Body of pancreas (tissue), 4 donors: ENCODE data around the gene SLC22A15. TPM values are rescaled to one million over a fixed set of nuclear protein-coding genes. Genes with fewer than 3 reads are reported as not detected.

ENCODE experiments used
- ATAC-seq: fragments of 150-250 bp; one replicate; pipeline ENCODE4 v1.9.1; 2016
- DNase-seq, 4 donors: peaks; one replicate each; pipeline ENCODE4 v3.0.0-alpha.2; 2019
- H3K27ac ChIP-seq, 4 donors: fragments of 200-600 bp; sonication (generic); 1 replicate in 3 of 4; 2 replicates in 1 of 4; pipeline versions ENCODE4 v1.5.1 to v1.6.1; 2016 to 2019; ENCODE audit warnings: mild to moderate bottlenecking in 1 of 4, mixed read lengths in 1 of 4, moderate library complexity in 1 of 4
- H3K27me3 ChIP-seq, 2 donors: fragments of 200-600 bp; sonication (generic); one replicate each; pipeline ENCODE4 v1.6.0; 2016; ENCODE audit warnings: mild to moderate bottlenecking in 1 of 2
- H3K36me3 ChIP-seq, 2 donors: fragments of 200-600 bp; sonication (generic); replicated peaks in 1 of 2; 2 replicates each; pipeline ENCODE4 v1.5.1; 2016; ENCODE audit warnings: low read depth in 2 of 2; ENCODE audit not compliant: insufficient read depth in 1 of 2
- H3K4me1 ChIP-seq: fragments of 200-600 bp; sonication (generic); one replicate; pipeline ENCODE4 v1.6.0; 2016
- H3K4me3 ChIP-seq, 2 donors: fragments of 200-600 bp; sonication (generic); 1 replicate in 1 of 2; 2 replicates in 1 of 2; pipeline ENCODE4 v1.5.1; 2016 to 2019
- H3K9me3 ChIP-seq, 3 donors: fragments of 200-600 bp; sonication (generic); 1 replicate in 2 of 3; 2 replicates in 1 of 3; pipeline ENCODE4 v1.5.1; 2016
- CTCF ChIP-seq, 7 experiments: fragments of 450-650 bp in 4 of 7; fragments of 200-600 bp in 3 of 7; sonication (generic) in 3 of 7; IDR thresholded peaks; one replicate each; pipeline ENCODE4 v1.5.1; 2016 to 2019; ENCODE audit warnings: antibody characterized with exemption in 7 of 7
- POLR2A ChIP-seq, 3 donors: fragments of 450-650 bp; IDR thresholded peaks; one replicate each; pipeline ENCODE4 v1.6.1; 2016; ENCODE audit warnings: antibody characterized with exemption in 3 of 3, mild to moderate bottlenecking in 2 of 3
- WGBS, 2 donors: methylation state at CpG; one replicate each; pipeline ENCODE4 v1.1.5; 2017; 5-methylcytosine and 5-hydroxymethylcytosine counted together
- intact Hi-C: fragments of 100-400 bp; cut with DNase I; formaldehyde crosslinking; loops from one replicate; pipeline ENCODE4 v1.15.1; 2023
- total RNA-seq, 2 donors: library from RNA; depleted of rRNA; stranded (reverse); fragments of >200 nt; gene quantifications; one replicate each; pipeline ENCODE4 v1.1.0, GENCODE V29; 2016

The SLC22A15 gene
- total RNA-seq, 2 donors from 2014 or later: 7.9 to 8.8 TPM

GRCh38 chr1:116091083-116091482, 114.8 kb downstream of the SLC22A15 start:
- Histone ChIP-seq H3K4me3 (no peak overlapping the region), H3K9me3 (peaks cover 0 to 5% (median 0%) of the 10 kb centered on the region in 3 donors), H3K27me3 (no peaks in the 10 kb centered on the region), H3K27ac (no peak overlapping the region), H3K4me1 (no peaks in the 10 kb centered on the region), H3K36me3 (no peaks in the 10 kb centered on the region)
- WGBS, 2 donors: 83 to 88% methylated on average over 1 of the region's 1 CpG
- intact Hi-C loops: no loop called here
- no peak for DNase-seq
- no peak for ATAC-seq
- TF ChIP-seq CTCF (IDR thresholded peaks at IDR 0.05): no peak
- TF ChIP-seq POLR2A (IDR thresholded peaks at IDR 0.05): no peak

- 51 to 60% methylated on average over 3 of the region's 3 CpGs for WGBS, 2 donors
- H3K27ac ChIP-seq: no peak overlapping the region
- H3K36me3 ChIP-seq: no peaks in the 10 kb centered on the region
- H3K4me3 ChIP-seq: no peak overlapping the region
- DNase-seq: no peak
- TF ChIP-seq POLR2A (IDR thresholded peaks at IDR 0.05) (no peak), CTCF (IDR thresholded peaks at IDR 0.05) (no peak)
- H3K27me3 ChIP-seq: no peaks in the 10 kb centered on the region
- peaks cover 0 to 5% (median 0%) of the 10 kb centered on the region in 3 donors for H3K9me3 ChIP-seq
- intact Hi-C loops: no loop called here
- ATAC-seq: no peak
- H3K4me1 ChIP-seq: no peaks in the 10 kb centered on the region
These were observed 116.6 kb downstream of the SLC22A15 start for GRCh38 chr1:116092752-116093489.

- TF ChIP-seq CTCF (IDR thresholded peaks at IDR 0.05) (no peak), POLR2A (IDR thresholded peaks at IDR 0.05) (no peak)
- ATAC-seq (no peak), DNase-seq (no peak)
- Histone ChIP-seq H3K4me1 (no peaks in the 10 kb centered on the region), H3K9me3 (peaks cover 0 to 2% (median 0%) of the 10 kb centered on the region in 3 donors), H3K27me3 (no peaks in the 10 kb centered on the region), H3K27ac (no peak overlapping the region), H3K4me3 (no peak overlapping the region), H3K36me3 (no peaks in the 10 kb centered on the region)
- intact Hi-C loops: no loop called here
These were observed 118.7 kb downstream of the SLC22A15 start for GRCh38 chr1:116095027-116095426.

- intact Hi-C loops: no loop called here
- Histone ChIP-seq H3K4me1 (no peaks in the 10 kb centered on the region), H3K27me3 (no peaks in the 10 kb centered on the region), H3K36me3 (no peaks in the 10 kb centered on the region), H3K27ac (no peak overlapping the region), H3K4me3 (no peak overlapping the region), H3K9me3 (no peaks in the 10 kb centered on the region)
- DNase-seq (no peak), ATAC-seq (no peak)
- TF ChIP-seq CTCF (IDR thresholded peaks at IDR 0.05): no peak
- TF ChIP-seq POLR2A (IDR thresholded peaks at IDR 0.05): no peak
- WGBS, 2 donors: 62 to 82% methylated on average over 1 of the region's 1 CpG
These were observed 119.8 kb downstream of the SLC22A15 start for GRCh38 chr1:116096013-116096618.

- TF ChIP-seq CTCF (IDR thresholded peaks at IDR 0.05) (no peak), POLR2A (IDR thresholded peaks at IDR 0.05) (no peak)
These were observed 121.3 kb downstream of the SLC22A15 start for GRCh38 chr1:116097626-116098025.

More at GRCh38 chr1:116097626-116098025, 121.3 kb downstream of the SLC22A15 start:
- intact Hi-C loops: no loop called here
- no peaks in the 10 kb centered on the region for H3K36me3 ChIP-seq
- H3K4me1 ChIP-seq: no peaks in the 10 kb centered on the region
- no peak overlapping the region for H3K4me3 ChIP-seq
- no peak overlapping the region for H3K27ac ChIP-seq
- no peak for DNase-seq
- ATAC-seq: no peak
- 38 to 85% methylated on average over 1 of the region's 1 CpG for WGBS, 2 donors
- no peaks in the 10 kb centered on the region for H3K27me3 ChIP-seq
- H3K9me3 ChIP-seq: no peaks in the 10 kb centered on the region
